NAMALWA (cell line): ENCODE results near the gene GPR183.
A peak's percentile ranks its signal among the peaks of the same experiment; 100 is the strongest.

ENCODE experiments used
- DNase-seq: peaks from one replicate; pipeline ENCODE4 v3.0.0-alpha.2; 2015; ENCODE audit warnings: low spot score

GPR183 gene

DNA sequence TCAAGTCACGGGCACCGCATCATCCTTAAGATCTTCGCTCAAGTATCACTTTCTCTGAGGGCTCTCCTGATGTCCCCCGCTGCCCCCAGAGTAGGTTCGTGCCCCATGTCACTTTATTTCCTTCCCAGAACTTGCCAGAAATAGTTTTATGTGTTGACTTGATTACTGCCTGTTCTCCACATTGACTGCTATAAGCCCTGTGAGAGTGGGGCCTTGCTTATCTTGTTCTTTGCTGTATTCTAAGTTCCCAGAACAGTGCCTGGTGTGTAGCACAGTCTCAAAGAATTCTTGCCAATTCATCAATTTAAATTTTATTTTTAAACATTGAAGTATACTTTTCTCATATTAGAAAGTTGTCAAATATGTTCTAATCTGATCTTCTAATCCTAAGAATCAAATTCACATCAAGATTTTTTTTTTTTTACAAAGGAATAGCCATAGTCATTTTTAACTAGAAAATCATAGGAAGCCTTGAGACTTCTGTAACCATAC, 32.1 kb upstream of the GPR183 start:
- no peak for DNase-seq

DNA sequence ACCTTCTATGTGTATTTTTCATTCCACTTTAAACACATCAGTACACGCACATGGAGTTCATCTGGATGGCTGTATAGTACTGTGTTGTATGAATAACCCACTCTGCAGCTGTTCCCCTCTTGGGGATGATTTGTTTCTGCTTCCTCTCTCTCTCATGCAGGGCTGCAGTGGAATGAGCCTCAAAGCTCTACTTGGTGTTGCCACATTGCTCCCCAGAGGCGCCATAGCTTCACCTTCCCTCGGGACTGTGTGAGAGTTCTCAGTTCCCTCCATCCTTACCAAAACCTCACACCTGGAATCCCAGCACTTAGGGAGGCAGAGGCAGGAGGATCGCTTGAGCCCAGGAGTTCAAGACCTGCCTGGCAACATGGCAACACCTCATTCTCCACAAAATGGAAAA, 28.4 kb upstream of the GPR183 start:
- peak; percentile 84 for DNase-seq

DNA sequence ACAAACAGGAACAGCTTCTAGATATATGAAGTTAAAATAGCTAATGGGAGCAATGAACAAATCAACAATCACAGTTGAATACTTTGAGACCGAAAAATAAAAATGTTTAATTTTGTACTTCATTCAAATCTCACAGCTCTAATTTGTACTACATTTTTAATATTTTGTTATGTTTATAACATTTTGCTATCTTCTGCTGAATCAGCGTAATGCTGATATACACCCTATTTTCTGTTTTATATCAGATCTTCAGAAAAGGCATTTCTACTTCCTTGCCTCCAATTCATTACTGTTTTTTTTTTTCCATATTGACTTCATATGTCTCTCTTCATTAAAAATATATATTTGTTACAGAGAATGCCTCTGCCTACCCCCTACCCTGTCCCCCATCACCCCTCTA, 27.9 kb upstream of the GPR183 start:
- DNase-seq = no peak

DNA sequence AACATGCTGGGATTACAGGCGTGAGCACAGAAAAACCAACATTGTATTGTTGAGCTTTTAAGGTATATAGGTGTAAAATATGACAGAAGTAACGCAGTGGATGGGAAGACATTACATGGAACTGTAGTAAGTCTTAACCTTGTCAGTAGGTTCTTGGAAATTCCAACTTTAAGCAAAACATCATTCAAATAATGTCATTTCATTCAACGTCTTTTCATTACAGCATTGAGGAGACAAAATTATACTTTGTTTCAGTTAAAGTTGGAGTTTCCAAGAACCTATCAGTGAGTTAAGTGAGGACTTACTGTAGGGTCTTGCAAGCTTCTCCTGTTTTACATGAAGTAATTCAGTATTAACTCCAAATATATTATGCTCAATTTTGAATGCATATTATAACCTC, 27.0 kb upstream of the GPR183 start:
- no peak for DNase-seq

DNA sequence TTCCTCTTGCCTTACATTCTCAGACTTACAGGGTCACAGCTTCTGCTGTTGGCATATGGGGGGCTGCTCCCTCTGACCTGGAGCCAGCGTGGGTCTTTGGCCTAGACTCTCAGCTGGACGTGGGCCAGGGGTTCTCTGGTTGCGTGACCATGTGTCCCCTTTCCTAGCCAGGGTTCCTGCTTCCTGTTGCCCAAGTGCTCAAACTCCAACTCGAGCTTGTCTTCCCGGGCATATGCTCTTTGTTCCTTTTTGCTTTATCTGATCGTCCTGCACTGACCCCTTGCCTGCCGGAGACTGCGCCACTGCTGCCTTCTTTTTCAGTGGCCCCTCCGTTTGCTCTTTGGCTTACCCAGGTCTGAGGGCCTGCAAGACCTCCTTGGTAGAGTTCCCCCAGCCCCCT, 25.3 kb upstream of the GPR183 start:
- no peak for DNase-seq

DNA sequence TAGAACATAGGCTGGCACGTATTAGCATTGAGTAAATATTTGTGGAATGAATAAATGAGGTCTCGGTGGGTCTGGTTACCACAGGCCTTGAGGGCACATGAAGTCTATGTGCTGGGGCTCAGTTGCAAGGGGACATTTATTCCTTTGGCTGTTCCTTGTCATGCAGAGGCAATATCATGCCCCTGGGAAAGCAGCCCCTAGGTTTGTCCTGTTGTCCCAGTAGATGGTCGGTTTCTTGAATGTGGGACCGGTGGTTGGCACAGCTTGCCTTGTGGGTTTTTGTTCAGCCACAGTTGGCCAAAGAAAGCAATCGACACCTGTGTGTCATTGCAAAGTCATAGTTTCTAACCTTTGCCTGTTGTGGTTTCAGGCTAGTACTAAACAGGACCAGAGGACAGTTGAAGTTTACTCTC, 24.7 kb upstream of the GPR183 start:
- DNase-seq = peak; percentile 65

DNA sequence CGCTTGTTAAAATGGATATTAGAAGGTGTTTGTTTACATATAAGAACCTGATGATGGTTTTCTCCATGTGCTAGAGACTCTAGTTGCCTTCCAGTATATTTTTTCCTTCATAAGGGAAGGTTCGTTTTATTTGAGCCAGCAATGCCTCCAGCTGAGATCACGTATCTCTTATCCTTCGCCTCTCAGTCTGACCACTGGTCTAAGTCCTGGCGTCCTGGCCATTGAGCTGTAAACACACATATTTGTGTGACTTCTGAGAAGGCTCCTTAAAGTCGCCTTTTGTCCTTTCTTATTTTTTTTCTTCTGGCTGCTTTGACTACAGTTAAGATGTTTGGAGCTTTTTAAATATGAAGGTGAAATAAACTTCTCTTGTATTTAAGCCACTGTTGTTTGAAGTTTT, 23.7 kb upstream of the GPR183 start:
- no peak for DNase-seq

DNA sequence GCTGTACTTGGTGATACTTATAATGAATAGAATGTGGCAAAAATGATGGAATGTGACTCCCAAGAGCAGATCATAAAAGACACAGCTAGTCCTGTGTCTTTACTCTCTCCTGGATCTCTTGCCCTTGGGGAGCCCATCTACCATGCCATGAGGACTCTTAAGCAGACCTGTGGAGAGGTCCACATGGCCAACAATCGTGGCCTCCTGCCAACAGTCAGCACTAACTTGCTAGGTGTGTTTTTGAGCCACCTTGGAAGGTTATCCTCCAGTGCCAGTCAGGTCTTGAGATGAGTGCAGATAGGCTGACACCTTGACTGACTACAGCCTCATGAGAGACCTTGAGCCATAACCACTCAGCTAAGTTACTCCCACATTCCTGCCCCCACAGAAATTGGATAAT, 22.3 kb upstream of the GPR183 start:
- DNase-seq = no peak

DNA sequence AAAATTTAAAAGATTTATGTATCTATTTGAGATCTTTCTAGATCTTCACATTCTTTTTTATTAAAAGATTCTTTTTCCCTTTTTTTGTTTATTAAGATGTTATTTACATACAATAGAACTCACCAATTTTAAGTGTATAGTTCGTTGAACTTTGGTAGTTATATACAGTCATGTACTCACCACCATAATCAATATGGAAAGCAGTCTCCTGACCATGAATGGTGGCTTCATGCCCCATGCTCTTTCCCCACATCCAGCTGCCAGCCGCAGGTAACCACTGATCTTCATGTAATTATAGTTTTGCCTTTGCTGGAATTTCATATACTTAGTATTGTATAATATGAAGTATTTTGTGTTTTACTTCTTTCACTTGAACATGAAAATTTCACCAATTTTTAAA, 20.6 kb upstream of the GPR183 start:
- DNase-seq = no peak

DNA sequence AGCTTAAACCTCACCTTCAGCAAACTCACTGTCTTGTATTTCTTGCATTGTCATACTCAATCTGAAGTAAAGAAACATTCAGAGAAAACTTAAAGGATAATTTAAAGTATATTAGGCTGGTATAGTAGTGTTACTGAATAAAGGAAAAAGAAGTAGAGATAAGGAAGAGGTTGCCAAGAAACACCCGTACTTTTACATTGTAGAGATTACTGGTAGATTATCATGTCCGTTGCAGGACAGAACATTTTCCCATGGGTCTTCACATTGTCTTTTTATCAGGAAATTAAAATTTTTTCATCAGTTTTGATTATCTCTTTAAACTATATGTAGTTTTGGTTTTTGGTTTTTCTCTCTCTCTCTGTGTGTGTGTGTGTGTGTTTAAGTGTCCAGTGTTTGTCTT, 19.9 kb upstream of the GPR183 start:
- DNase-seq = no peak

DNA sequence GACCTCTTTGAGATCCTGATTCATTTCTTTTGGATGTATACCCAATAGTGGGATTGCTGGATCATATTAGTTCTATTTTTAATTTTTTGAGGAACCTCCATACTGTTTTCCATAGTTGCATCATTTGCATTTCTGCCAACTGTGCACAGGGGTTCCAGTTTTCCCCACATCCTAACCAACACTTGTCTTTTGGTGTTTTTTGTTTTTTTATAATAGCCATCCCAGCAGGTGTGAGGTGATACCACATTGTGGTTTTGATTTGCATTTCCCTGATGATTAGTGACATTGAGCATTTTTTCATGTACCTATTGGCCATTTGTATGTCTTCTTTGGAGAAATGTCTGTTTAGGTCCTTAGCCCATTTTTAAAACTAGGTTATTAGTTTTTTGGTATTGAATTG, 18.8 kb upstream of the GPR183 start:
- DNase-seq = peak; percentile 48

DNA sequence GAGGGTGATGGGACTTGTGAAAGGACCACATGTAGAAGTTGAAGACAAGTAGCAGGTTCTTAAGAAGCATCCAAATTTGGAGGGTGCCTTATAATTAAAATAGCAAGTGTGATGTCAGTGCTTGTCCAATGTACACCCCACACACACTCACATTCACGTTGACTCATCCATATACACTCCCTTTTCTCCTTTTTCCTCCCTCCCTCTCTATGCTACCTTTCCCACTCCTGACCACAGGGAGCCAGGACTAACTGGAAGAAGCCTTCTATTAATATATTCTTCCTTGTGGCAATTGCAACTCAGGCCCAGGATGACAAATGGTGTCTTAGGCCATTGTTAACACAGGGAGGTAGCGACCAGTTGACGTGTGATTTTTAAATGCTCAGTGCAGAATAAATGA, 16.3 kb upstream of the GPR183 start:
- no peak for DNase-seq

DNA sequence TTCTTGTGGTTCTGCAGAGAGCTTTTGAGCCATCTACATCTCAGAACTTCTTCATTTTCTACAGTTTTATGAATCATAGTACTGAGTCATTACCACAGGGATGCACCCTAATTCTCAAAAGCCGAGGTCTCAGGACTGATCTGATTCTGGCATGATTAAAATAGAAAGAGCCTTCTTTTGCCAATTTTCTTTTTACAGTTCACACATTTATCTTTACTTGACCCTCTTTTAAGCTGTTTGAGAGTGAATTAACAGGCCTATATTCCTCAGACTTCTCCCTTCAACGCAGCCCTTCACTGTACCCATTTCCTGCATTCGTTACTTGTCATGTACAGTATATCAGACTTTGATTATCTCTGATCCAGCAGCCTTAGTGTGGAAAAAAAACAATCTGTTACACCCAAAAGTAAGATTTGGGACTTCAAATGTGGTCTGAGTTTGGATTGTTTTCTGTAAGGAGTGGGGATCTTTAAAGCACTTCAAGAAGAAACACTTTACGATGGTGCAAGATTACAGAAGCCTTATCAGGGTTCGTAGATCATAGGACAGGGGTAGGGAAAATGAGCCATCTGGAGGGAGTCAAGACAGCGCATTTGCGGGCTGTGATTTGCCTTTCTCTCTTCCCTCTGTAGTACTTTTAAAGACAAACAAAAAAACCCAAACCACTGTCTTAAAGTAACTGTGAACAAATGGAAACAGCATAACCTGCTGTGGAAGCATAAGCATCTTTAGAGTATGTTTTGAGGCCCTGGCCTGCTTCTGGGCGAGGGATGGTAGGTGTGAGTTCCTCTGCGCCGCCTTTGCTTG, 15.3 kb upstream of the GPR183 start:
- DNase-seq = peak; percentile 32

DNA sequence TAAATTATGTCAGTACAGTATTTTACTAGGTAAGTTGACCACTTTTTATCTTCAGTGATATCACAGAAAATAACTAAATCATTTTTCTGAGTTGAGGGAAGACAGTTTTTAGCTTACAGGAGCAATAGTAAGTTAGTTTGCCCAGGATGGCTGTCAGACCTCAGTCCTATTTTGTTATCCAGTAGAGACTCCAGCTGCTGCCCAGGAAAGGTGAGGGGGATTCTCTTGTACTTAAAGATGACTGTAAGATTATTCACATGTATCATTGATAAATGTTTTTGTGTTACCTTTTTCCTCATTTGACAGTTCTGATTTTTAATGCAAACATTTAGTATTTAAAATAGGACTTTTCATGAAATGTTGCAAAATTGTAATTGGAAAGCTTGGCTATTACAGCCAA, 14.5 kb upstream of the GPR183 start:
- no peak for DNase-seq

DNA sequence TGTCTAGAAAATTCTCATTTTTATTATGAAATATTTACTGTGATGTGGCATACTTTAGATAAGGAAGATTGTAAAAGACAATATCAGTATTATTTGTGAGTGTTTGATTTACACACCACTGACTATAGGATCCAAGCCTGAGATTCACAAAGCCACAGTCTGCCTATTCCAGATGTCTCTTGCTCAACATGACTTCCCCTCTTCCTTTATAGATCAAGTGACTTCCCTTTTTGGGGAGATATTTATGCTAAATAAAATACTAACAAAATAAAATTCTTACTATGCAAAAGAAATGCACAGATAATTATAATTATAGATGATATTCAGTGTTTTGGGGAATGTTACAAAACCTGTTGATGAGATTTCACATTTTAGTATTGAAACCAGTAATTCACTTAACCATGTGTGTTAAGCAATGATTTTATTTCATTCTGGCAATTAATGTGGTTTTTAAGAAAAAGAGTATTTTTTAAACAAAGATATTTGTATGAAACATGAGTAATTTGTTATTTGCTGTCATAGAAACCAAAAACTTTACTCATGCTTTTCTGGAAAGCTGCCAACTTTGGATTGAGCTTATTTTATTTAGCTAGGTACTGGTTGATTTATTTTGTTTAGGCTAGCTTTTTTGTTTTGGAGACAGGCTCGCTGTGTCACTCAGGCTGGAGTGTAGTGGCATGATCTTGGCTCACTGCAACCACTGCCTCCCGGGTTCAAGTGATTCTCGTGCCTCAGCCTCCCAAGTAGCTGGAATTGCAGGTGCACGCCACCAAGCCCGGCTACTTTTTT, 13.7 kb upstream of the GPR183 start:
- peak; percentile 77 for DNase-seq

DNA sequence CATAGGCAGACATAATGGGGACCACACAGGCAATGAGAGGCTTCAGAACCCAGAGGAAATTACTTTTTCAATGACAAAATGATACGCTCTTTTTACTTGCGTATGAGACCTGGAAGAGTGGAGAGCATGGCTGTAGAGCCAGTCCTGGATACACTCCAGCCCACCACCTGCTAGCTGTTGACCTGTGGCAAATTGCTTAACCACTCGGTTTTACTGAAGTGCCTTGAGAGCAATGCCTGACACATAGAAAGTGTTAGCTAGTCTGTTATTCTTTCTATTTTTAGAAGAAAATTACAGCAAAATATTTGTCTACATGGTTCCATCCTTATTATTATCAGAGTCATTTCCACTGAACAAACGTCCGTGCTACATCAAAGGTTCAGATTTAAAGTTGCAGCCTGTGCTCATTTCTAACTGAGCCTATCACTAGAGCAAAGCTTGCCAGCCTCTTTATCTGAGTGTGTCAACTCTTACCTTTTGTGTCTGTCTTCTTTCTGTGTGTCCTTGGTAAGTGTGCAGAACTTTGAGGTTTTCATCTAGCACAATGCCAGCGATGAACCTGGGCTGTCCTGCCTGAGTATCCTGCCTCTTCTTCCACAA, 9.6 kb upstream of the GPR183 start:
- no peak for DNase-seq

DNA sequence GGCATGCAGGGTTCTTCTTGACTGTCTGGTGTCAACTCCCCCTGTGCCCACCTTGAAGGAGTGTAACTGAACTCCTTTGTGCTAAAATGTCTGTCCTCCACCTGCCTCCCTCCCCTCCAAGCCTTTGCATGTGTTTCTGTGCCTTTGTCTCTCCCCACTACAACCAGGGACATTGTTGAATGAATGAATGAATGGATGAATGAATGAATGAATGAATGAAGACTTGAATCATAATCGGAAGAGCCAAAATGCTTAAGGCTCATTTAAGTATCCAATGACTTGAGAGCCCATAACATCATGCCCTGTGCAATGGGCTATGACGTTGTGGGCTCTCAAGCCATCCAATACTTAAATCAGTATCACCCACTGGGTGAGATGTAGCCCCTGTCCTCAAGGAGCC, 9.0 kb upstream of the GPR183 start:
- DNase-seq = no peak

DNA sequence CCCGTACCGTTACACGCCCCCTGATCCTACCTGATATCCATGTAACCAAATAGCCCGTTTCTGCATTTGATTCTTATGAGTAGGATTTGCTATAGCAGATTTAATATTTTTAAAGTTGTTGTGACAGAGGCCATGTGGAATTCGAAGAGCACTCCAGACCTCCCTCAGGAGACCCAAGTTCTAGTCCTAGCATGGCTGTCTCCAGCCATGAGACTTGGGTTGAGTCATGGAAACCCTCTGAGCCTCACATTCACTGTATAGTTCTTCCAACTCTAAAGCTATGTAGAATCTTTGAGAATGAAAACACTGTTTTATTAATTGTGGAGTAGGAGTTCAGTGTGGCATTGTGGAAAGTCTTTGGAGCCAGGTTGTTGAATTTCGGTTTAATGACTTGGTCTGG, 8.0 kb upstream of the GPR183 start:
- DNase-seq = no peak

DNA sequence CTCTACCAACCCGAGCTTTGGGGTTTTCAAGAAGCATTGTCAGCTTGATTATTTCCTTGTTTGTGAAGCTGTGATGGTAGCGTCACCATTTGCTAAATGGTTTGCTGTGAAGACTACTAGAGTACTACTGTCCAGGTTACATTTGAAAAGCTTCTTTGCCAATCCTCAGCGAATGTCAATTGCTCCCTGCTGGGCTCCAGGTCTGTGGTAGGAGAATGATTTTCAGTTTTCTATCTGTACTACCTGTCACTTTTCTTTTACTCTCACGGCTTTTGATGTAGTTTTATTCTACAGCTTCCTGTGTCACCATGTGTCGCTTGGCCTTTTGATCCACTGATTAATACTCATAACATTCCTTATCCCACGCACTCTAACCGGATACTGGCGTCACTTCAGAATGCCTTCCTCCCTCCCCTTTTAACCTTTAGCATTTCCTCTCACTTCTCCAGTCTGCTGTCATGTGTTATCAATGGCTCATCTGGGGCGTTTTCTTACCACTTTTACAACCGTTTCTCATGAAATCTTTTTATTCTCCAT, 7.5 kb upstream of the GPR183 start:
- no peak for DNase-seq

DNA sequence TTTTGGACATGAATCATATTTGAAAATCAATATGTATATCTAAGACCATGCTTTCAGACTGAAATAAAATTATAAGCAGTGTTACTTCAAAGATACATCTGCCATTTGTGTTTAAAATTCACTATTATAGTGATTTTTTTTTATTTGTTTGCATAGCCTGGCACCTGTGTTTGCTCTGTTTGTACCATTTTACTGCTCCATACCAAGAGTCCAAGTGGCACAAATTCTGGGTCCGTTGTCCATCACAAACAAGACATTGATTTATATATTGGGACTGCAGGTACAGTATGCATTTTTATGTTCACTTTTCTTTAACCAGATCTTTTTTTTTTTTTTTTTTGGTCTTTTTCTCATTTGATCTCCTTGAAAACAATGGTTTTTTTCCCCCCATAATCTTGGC, 6.7 kb upstream of the GPR183 start:
- DNase-seq = no peak

DNA sequence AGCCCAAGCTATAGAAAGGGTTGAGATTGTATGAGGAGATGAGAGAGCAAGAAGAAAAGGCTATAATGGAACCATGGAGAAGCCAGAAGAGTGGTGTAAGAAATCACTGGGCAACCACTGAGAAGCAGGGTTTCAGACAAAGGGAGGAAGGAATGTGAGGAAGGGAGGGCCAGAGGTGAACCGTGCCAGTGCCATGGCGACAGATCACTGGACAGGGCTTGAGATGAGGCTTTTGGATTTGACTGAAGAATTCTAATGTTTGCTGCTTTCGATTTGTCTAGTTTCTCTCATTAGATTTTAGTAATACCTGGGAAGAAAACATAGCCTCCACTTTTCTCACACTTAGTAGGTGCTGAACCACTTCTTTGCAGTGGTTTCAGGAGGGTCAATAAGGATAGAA, 6.3 kb upstream of the GPR183 start:
- no peak for DNase-seq

DNA sequence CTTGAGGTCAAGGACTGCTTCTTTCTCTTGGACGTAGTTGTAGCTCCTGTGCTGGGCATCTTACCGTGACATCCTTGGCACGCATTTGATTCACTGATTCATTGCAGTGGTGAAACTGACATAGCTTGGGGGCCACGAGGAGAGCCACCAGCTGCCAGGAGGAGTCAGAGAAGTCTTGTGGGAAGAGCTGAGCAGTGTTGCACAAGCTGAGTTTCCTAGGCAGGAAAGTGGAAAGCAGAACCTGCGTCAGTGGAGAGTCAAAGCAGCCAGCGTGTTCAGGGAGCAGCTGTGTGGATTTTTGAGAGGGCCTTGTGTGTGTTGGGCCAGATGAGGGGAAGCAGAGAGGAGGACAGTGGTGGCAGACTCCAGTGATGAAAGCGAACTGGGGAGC, 5.3 kb upstream of the GPR183 start:
- no peak for DNase-seq
